Pancreas (tissue), 10 donors: ENCODE data around the gene WNT3A. TPM values are rescaled to one million over a fixed set of nuclear protein-coding genes. Genes with fewer than 3 reads are reported as not detected.

Experiments
- ATAC-seq, 4 donors: fragments of 200-7000 bp; cut with Tn5 transposase; one replicate each; pipeline versions ENCODE4 v1.8.0 to v1.9.1; 2020; ENCODE audit warnings: mild to moderate bottlenecking in 4 of 4, moderate library complexity in 4 of 4
- DNase-seq, 6 donors: peaks; one replicate each; pipeline ENCODE4 v3.0.0-alpha.2; 2020
- FAIRE-seq: peaks from 2 replicates; lab custom pipeline; 2012; peaks lifted over from hg19 to GRCh38; lab: Jason Lieb, UNC
- H3K27ac ChIP-seq, 4 donors: fragments of 200-600 bp; sonication (generic); 1 replicate in 3 of 4; 2 replicates in 1 of 4; pipeline versions ENCODE4 v1.5.0 to v1.8.0; 2020
- H3K27me3 ChIP-seq, 4 donors: fragments of 200-600 bp; one replicate each; pipeline ENCODE4 v1.8.0; 2021
- H3K36me3 ChIP-seq, 3 donors: fragments of 200-600 bp; sonication (generic) in 1 of 3; one replicate each; pipeline versions ENCODE4 v1.5.0 to v1.8.0; 2020 to 2021
- H3K4me1 ChIP-seq, 3 donors: fragments of 200-600 bp; one replicate each; pipeline ENCODE4 v1.8.0; 2021
- H3K4me3 ChIP-seq, 4 donors: fragments of 200-600 bp; sonication (generic) in 2 of 4; one replicate each; pipeline versions ENCODE4 v1.5.0 to v1.8.0; 2020 to 2021
- H3K9me3 ChIP-seq, 4 donors: fragments of 200-600 bp; one replicate each; pipeline ENCODE4 v1.8.0; 2021
- WGBS, 2 donors: extraction: QIAGEN DNeasy Blood & Tissue Kit; methylation state at CpG; one replicate each; pipeline ENCODE4 v1.1.7; 2013; 5-methylcytosine and 5-hydroxymethylcytosine counted together
- intact Hi-C, 3 donors: fragments of 100-400 bp; cut with DNase I; formaldehyde crosslinking; loops; one replicate each; pipeline versions ENCODE4 v1.11.1 to v1.14.2; 2022
- polyA plus RNA-seq, 2 donors: library from polyadenylated mRNA; stranded (reverse); fragments of 200-250 nt; gene quantifications; one replicate each; pipeline ENCODE4 v1.2.3, GENCODE V29; 2013
- total RNA-seq, 6 donors: library from RNA; stranded (reverse); fragmentation: NEBNext Ultra II Directional in 4 of 6; extraction: Animal tissue kit (Norgen Biotek cat#: 25700) in 4 of 6; gene quantifications; one replicate each; pipeline versions ENCODE4 v1.2.1 to v1.2.4, GENCODE V29; 2021 to 2023
- TF ChIP-seq, protein P1 (sequence below), 4 donors: fragments of 200-600 bp; sonication (generic) in 3 of 4; IDR thresholded peaks; one replicate each; pipeline versions ENCODE4 v1.5.0 to v1.8.0; 2021; ENCODE audit warnings: antibody characterized with exemption in 4 of 4
- donor health status: healthy with polysubstance abuse.
- donor health status: DM: no; HTN: no; CAD: no; lungs with moderate emphysema.
- donor health status: DM: no; HTN: no; CAD: no.
- donor health status: control.
- donor health status: control.
- donor health status: Bipolar disorder and iron deficiency.
- donor health status: DM: yes; HTN: yes; CAD: no.
- donor health status: DM: no; HTN: no; CAD: no.
- donor health status: DM: no; HTN: no; CAD: no.
- donor health status: DM: yes; HTN: yes; CAD: no.

WNT3A gene
- total and polyA plus RNA-seq, 8 donors: 0.08 TPM; not detected in 7

GRCh38 chr1:228041316-228041715 is 34.5 kb downstream of the WNT3A start:
- H3K9me3 ChIP-seq: no peaks in the 10 kb centered on the region
- intact Hi-C loops: no loop called here
- no peak for DNase-seq
- H3K27ac ChIP-seq: no peak overlapping the region
- peaks cover 0 to 2% (median 0%) of the 10 kb centered on the region in 3 donors for H3K4me1 ChIP-seq
- H3K4me3 ChIP-seq: no peak overlapping the region
- no peak for ATAC-seq
- WGBS, 2 donors: 58 to 62% methylated on average over 2 of the region's 2 CpGs
- TF ChIP-seq, protein P1, sequence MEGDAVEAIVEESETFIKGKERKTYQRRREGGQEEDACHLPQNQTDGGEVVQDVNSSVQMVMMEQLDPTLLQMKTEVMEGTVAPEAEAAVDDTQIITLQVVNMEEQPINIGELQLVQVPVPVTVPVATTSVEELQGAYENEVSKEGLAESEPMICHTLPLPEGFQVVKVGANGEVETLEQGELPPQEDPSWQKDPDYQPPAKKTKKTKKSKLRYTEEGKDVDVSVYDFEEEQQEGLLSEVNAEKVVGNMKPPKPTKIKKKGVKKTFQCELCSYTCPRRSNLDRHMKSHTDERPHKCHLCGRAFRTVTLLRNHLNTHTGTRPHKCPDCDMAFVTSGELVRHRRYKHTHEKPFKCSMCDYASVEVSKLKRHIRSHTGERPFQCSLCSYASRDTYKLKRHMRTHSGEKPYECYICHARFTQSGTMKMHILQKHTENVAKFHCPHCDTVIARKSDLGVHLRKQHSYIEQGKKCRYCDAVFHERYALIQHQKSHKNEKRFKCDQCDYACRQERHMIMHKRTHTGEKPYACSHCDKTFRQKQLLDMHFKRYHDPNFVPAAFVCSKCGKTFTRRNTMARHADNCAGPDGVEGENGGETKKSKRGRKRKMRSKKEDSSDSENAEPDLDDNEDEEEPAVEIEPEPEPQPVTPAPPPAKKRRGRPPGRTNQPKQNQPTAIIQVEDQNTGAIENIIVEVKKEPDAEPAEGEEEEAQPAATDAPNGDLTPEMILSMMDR (IDR thresholded peaks at IDR 0.05): no peak
- H3K27me3 ChIP-seq: no peaks in the 10 kb centered on the region
- H3K36me3 ChIP-seq: no peaks in the 10 kb centered on the region
- no peak for FAIRE-seq

- no peak for FAIRE-seq
- H3K27me3 ChIP-seq: no peaks in the 10 kb centered on the region
Measured at GRCh38 chr1:228042508-228042907, 35.7 kb downstream of the WNT3A start.

GRCh38 chr1:228043281-228043848 is 36.6 kb downstream of the WNT3A start:
- no peak for FAIRE-seq
- TF ChIP-seq, protein P1 (IDR thresholded peaks at IDR 0.05): no peak
- Histone ChIP-seq H3K36me3 (no peaks in the 10 kb centered on the region), H3K4me3 (no peak overlapping the region), H3K27me3 (no peaks in the 10 kb centered on the region), H3K4me1 (no peaks in the 10 kb centered on the region), H3K9me3 (no peaks in the 10 kb centered on the region), H3K27ac (no peak overlapping the region)
- peak in 2 of 4 donors; percentile 51 to 61 for ATAC-seq
- peak in 1 of 6 donors; percentile 21 for DNase-seq
- intact Hi-C loops: no loop called here
- WGBS, 2 donors: 45 to 50% methylated on average over 7 of the region's 7 CpGs

More at GRCh38 chr1:228042508-228042907, 35.7 kb downstream of the WNT3A start:
- Histone ChIP-seq H3K4me3 (no peak overlapping the region), H3K27ac (no peak overlapping the region), H3K9me3 (no peaks in the 10 kb centered on the region), H3K4me1 (peaks cover 0 to 2% (median 0%) of the 10 kb centered on the region in 3 donors), H3K36me3 (no peaks in the 10 kb centered on the region)
- DNase-seq (no peak), ATAC-seq (no peak)
- TF ChIP-seq, protein P1 (IDR thresholded peaks at IDR 0.05): no peak
- intact Hi-C loops: no loop called here

GRCh38 chr1:228044961-228045360 is 38.2 kb downstream of the WNT3A start:
- no peak overlapping the region for H3K27ac ChIP-seq
- H3K9me3 ChIP-seq: no peaks in the 10 kb centered on the region
- intact Hi-C loops: no loop called here
- no peak overlapping the region for H3K4me3 ChIP-seq
- no peaks in the 10 kb centered on the region for H3K27me3 ChIP-seq
- WGBS, 2 donors: 49 to 56% methylated on average over 3 of the region's 3 CpGs
- no peaks in the 10 kb centered on the region for H3K4me1 ChIP-seq
- DNase-seq: no peak
- no peaks in the 10 kb centered on the region for H3K36me3 ChIP-seq
- FAIRE-seq: no peak
- TF ChIP-seq, protein P1 (IDR thresholded peaks at IDR 0.05): no peak
- ATAC-seq: peak in 1 of 4 donors; percentile 36

GRCh38 chr1:228045405-228045804 is 38.6 kb downstream of the WNT3A start:
- Histone ChIP-seq H3K27ac (no peak overlapping the region), H3K9me3 (no peaks in the 10 kb centered on the region), H3K4me3 (no peak overlapping the region), H3K27me3 (no peaks in the 10 kb centered on the region), H3K36me3 (no peaks in the 10 kb centered on the region), H3K4me1 (no peaks in the 10 kb centered on the region)
- intact Hi-C loops: no loop called here
- 84 to 90% methylated on average over 7 of the region's 7 CpGs for whole genome bisulfite sequencing, 2 donors
- ATAC-seq (no peak), DNase-seq (peak in 1 of 6 donors; percentile 41), FAIRE-seq (no peak)
- TF ChIP-seq, protein P1 (IDR thresholded peaks at IDR 0.05): no peak
